Kidney tubule cell (primary cell): Measurements from ENCODE around the gene CAPRIN1.
A peak's percentile ranks its signal among the peaks of the same experiment; 100 is the strongest.
"Not testable (repeated sequence)": the region's sequence is repeated elsewhere in the genome, so short reads cannot be mapped to it uniquely, and the experiment has no call there.

Experiments used
- DNase-seq: peaks from one replicate; pipeline ENCODE4 v3.0.0-alpha.2; 2018; ENCODE audit warnings: low spot score

Gene CAPRIN1

DNA sequence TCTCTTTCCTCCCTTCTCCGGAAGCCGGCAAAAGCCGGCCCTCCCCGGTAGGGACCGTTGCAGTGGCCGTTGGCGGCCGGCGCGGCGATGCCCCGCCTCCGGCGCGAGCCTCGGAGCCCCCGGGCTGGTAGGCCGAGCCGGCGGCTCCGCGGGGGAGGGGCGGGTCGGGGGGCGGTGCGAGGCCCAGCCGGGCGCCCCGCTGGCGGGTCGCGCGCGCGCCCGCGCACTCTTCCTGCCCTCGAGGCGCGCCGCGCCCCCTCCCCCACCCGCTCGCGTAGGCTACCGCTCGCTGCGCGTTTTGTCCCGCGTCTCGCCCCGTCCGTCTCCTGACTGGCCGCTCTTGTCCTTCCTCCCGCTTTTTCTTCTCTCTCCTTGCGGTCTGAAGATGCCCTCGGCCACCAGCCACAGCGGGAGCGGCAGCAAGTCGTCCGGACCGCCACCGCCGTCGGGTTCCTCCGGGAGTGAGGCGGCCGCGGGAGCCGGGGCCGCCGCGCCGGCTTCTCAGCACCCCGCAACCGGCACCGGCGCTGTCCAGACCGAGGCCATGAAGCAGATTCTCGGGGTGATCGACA lies 591 bp downstream of the CAPRIN1 start:
- peak; percentile 87 for DNase-seq

DNA sequence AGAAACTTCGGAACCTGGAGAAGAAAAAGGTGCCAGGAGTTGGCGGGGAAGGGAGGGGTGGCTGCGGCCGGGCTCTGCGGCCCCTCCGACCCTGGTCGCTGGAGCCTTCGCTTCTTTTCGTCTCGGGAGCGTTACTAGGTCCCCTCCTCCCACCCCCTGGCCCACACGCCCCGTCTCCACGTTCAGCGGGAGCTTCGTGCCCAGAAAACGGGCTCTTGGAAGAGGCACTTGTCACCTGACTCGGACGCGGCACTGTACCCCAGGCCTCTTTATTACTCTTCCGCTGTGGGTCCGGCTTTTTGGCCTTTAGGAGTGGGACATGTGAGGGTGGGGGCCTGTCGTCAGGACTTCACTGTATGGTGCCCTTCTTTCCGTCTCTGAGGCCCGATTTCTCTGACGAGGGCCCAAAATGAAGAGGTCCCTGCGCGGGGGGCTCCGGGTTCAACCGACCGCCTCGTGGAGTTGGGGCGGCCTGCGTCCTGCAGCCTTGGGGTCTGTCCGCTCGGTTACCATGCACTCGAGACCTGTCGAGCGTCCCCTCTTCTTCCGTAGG lies 1.2 kb downstream of the CAPRIN1 start:
- DNase-seq = peak; percentile 17

DNA sequence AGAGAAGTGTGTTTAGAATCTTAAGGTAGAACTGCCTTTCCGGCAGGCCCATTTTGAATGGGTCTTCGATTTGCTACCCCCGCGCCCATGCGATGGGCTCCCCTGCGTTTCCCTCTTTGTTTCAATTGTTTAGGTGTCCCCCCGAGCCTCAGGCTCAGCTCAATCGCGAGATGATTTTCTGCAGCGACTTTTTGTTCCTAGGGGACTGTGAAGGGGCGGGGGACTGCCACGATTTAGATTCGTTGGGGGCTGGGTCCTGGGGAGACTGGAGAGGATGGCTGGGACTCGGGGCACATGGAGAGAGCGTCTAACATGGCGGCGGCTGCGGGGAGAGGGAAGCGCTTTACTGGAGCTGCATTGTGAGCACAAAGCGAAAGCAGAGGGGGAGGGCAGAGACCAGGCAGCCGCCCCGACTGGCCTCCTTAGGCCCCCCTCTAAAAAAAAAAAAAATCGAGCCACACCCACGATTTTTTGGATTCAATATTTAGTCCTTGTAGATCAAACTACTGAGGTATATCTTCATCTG lies 1.7 kb downstream of the CAPRIN1 start:
- peak; percentile 79 for DNase-seq

DNA sequence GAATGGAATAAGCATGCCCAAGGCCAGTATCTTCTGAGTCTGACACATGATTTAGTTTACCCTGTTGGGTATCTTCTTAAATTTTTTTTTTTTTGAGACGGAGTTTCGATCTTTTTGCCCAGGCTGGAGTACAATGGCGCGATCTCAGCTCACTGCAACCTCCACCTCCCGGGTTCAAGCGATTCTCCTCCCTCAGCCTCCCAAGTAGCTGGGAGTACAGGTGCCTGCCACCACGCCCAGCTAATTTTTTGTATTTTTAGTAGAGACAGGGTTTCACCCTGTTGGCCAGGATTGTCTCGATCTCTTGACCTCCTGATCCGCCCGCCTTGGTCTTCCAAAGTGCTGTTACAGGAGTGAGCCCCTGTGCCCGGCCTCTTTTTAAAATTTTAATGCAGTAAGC lies 2.8 kb downstream of the CAPRIN1 start:
- not testable (repeated sequence) for DNase-seq

DNA sequence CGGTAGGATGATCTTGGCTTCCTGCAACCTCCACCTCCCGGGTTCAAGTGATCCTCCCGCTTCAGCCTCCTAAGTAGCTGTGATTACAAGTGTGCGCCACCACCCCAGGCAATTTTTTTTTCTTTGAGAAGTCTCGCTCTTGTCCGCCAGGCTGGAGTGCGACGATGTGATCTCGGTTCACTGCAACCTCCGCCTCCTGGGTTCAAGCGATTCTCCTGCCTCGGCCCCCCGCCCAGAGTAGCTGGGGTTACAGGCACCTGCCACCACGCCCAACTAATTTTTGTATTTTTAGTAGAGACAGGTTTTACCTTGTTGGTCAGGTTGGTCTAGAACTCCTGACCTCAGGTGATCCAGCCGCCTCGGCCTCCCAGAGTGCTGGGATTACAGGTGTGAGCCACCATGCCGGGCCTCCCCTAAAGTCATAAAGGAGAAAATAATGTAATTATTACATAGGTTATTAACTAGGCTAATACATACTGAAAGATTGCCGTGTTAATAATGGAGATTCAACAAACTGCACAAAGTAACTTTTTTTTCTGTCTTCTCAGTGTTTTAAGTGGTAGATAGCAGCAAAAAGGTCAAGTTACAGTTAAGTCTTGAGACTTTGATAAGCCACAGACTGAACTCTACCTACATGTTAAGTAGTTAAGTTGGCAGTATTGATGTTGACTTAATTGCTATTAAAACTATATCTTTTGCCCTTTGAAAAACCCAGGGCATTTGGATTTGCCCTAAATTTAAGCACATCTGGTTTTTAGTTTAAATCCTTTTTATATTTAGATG lies 3.9 kb downstream of the CAPRIN1 start:
- no peak for DNase-seq

DNA sequence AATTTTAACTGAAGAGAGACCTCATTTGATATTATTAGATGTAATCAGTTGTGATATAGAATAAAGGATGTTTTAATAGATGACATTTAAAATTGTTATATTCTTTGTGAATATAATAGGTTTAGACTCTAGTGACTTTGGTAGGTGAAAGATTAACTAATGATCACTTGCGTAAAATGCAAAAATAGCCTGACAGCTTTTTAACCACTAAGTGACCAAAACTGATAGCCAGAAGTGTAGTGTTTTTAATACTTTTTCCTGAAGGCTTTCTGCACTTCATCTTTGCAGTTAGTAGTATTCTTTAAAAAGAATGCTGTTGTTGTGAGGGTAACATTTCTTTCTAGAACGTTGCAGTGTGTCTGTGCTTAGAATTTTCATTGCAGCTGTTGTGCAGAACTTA lies 5.1 kb downstream of the CAPRIN1 start:
- DNase-seq = no peak

DNA sequence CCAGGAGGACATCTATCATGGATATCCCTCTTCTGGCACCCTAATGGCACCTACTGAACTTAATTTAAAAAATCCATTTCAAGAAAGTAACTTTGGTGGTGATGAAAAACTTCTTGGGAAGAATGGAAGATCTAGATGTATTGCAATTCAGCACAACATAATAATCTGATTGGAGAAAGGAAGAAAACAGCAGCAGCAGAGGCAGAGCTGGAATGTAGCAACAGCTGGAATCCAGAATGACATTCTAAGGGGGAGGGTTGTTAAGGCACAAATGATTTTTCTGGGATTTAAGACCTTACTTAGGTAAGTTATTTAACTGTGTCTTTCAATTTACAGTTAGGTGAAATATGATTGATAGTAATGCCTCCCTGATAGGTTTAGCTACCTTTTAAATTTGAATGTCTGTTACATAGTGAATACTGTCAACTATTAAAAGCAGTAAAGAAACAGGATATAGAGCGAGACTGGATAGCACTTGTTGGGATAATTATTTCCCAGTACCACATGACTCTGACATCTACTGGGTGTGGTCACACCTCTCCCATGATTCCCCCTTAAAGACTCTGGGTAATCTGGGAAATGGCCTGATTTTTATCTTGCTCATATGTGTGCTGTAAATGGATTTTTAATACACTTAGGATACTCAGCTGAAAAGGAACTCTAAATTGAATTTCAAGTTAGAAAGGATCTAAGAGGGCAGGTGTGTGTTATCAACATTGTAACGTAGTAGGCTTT lies 11.7 kb downstream of the CAPRIN1 start:
- DNase-seq = no peak

DNA sequence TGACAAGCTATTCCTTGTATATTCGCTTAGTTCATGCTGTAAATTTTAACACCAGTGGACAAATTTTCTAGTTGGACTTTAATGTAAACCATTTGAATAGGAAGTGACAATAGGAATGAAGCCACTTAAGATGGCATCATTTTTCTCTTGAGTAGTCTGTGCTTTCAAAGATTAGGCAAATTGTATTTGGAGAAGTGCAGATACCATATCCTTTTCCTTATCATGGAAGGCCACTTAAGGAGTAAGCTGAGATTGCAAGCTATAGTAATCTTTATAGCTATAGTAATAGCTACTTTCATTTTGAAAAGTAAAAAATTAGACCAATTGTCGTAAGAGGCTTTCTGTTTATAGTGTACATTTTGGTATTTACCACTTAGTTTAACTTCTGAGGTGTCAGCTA lies 12.8 kb downstream of the CAPRIN1 start:
- no peak for DNase-seq

DNA sequence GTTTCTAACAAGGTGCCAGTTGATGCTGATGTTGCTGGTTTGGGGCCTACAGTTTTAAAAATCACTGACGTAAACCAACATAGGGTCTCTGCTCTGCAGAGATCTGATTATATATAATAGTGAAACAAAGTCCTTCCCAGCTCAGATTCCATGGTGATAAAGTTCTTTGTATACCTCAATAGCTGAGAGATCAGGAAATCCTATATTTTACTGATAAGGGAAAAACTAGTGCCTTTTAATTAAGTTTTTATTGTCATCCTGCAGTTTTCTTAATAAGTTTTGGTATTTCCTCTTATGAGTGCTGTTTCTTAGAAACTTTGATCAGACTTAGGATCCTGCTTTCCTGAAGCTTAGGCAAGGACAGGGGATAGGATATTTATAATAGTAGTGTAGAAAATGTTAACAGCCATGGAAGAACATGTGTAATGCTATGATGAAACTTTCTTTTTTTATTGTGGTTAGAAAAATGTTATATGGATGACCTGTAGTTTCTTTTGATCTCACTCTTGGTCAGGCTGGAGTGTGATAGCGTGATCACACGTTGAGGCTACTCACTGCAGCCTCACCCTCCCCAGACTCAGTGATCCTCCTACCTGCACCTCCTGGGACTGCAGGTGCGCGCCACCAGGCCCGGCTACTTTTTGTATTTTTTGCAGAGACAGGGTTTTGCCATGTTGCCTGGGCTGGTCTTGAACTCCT lies 14.1 kb downstream of the CAPRIN1 start:
- no peak for DNase-seq

DNA sequence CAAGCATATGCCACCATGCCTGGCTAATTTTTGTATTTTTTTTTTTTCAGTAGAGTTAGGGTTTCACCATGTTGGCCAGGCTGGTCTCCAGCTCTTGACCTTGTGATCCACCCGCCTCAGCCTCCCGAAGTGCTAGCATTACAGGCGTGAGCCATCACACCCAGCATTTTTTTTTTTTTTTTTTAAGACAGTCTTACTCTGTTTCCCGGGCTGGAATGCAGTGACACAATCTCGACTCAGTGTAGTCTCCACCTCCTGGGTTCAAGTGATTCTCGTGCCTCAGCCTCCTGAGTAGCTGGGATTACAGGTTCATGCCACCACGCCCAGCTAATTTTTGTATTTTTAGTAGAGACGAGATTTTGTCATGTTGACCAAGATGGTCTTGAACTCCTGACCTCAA lies 15.2 kb downstream of the CAPRIN1 start:
- not testable (repeated sequence) for DNase-seq

DNA sequence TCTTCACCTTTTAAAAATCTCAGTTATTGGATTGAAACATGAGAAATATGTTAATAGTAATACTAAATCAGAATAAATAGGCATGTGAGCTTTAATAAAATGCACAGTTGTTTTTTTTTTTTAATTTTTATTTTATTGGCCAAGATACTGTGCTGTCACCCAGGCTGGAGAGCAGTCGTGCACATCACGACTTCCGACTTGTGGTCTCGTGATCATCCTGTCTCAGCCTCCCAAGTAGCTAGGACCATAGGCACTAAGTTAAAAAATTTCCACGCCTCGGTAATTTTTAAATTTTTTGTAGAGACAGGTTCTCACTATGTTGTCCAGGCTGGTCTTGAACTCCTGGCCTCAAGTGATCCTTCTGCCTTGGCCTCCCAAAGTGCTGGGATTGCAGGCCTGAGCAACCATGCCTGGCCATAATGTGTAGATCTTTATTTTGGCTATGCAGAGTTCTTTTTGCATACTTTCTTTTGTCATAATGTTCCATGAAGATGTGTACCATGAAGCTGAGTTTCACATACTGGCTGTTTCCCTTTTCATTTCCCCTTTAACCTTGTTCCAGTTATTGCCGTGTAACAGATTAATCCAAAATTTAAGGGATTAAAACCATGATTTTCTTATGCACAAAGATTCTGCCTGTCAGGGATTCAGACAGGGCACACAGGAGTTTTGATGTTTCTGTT lies 16.0 kb downstream of the CAPRIN1 start:
- no peak for DNase-seq

DNA sequence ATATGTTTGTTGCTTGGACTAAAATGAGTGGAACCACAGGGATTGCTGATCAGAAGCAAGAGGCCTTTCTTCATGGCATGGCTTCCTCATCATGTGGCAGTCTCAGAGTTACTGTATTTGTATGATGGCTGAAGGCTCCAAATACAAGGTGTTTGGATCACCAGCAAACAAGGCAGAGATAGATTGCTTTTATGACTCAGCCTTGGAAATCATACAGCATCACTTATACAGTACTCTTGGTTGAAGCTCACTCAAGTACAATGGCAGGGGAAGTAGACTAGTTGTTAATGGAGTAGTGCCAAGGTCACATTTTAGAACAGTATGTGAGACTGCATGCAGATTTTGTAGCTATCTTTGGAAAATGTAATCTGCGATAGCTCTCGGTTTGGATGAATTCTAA lies 16.6 kb downstream of the CAPRIN1 start:
- peak; percentile 42 for DNase-seq

DNA sequence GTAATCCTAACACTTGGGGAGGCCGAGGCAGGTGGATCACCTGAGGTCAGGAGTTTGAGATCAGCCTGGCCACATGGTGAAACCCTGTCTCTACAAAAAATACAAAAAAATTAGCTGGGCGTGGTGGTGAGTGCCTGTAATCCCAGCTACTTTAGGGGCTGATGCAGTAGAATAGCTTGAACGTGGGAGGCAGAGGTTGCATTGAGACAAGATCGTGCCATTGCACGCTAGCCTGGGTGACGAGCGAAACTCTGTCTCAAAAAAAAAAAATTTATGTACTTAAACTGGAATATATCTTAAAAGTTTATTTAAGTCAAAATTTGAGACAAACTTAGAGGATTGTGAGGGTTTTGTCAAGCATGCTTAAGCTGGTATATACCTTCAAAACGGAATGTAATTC lies 19.8 kb downstream of the CAPRIN1 start:
- not testable (repeated sequence) for DNase-seq

DNA sequence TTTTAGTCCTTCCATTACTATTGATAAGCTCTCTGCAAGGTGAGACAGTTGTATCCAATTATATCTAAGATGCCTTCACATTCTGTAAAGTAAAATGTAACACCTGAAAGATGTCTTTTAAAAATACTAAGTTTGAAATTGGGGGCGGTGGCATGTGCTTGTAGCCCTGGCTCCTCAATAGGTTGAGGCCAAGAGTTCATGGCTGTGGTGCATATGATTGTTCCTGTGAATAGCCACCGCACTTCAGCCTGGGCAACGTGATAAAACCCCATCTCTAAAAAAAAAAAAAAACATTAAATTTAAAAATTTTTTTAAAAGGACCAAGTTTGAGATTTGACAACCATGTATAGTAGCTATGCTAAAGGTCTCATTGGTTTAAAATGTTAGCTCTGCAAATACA lies 20.5 kb downstream of the CAPRIN1 start:
- DNase-seq = no peak

DNA sequence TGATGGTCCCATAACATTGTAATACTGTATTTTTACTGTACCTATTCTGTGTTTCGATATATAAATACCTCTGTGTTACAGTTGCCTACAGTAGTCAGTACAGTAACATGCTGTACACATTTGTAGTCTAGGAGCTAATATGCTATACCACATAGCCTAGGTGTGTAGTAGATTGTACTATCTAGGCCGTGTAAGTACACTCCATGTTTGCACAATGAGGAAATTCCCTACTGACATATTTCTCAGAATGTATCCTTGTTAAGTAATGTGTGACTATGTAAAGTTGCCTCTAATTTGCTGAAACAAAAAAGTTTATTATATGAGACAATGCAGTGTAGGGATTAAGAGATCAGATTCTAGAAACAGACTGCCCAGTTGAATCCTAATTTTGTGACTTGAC lies 21.3 kb downstream of the CAPRIN1 start:
- DNase-seq = no peak

DNA sequence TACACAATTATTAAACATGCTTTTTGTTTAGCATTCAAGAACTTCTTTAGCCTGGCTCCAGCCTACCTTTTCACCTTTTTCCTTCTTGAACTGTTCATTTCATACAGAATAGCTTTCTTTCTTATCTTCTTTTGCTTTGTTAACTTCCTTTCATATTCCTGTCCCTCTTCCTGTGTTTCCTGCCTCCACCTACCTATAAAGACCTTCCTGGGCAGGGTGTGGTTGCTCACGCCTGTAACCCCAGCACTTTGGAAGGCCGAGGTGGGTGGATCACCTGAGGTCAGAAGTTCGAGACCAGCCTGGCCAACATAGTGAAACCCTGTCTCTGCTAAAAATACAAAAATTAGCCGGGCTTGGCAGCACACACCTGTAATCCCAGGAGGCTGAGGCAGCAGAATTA lies 22.9 kb downstream of the CAPRIN1 start:
- DNase-seq = no peak

DNA sequence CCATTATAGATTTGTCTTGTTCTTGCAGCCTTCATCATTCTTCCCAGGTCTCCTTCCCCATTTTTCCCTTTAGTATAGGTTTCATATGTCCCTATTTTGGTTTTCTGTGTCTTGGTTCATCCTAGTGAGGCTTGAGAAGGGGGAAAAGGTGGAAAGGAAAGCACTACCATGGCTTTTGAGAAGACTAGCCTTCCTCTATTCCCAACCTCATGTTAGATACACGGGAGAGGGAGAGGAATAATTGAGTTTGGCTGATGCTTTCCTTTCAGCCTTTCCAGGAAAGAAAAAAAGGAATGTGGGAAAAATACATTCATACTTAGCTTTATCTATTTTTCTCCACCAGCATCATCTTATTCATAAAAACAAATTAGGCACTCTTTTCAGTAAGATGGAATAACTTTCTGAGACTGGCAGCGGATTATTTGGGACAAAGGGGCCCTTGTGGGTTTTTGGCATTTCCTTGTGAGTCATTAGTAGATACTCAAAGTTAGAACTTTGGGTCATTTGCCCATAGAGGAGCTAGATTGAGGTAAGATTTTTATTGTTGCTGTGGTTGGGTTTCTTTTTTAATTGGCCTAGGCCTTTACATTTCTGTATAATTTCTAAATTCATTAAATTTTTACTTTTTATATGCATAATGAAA lies 23.8 kb downstream of the CAPRIN1 start:
- peak; percentile 51 for DNase-seq

DNA sequence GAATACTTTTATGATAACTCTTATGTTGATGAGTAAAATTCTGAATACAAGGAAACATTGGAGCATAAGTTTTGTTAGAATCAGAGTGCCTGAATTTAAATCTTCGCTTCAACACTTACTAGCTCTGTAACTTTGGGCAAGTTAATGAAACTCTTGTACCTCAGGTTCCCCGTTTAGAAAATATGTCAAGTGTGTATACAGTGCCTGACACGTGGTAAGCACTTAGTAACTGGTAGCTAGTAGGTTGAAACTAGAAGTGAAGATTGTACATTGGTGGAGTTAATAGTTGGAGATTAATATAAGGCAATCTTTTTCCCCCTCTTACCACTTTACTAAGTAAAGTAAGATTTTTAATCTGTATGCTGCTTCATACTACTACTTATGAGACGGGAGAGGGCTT lies 29.1 kb downstream of the CAPRIN1 start:
- no peak for DNase-seq

DNA sequence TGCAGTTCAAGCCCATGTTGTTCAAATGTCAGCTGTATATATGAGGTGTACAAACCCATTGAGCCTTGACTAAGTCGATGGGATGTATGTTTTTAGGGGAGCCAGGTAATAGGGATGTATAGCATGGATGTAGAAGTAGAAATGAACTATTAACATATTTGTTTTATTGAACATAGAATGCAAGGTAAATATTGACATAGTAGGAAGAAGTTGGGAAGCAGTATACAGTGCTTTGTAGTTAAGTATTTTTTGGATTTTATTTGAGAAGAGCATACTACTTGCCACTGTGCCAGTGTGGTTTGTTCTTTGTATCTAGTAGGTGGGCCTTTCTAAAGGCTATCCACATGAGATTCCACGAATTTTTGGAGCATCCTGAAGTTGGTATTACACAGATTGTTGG lies 33.1 kb downstream of the CAPRIN1 start:
- no peak for DNase-seq

DNA sequence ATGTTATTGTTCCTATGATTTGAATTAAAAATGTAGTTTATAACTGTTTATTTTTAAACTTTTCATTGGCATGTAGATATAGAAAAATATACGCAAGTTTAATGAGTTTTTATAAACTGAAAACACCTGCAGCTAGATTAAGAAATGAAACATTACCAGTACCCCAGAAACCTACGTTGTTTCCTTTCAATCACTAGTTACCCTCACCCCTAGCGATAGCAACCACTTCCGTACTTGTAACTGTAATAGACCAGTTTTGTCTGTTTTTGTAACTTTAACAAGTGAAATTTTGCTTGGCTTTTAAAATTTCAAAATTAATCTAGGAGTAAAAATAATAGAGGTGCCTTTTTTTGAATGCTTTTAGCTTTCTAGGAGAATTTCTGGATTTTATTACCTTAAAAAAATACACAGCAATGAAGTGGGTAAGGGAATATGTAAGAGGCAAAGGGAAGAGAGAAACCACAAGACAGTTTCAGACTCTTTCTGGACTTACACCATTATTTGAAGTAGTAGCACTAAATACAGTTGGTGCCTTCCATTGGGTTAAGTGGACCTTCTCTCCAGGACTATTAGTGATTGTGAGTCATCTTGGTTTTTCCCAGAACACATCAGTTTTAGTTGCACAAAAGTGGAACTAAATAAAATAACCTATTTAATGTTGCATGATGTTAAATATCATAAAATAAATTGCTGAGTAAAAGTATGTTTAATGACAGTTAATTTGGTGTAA lies 35.2 kb downstream of the CAPRIN1 start:
- DNase-seq = peak; percentile 31
